ENCODE measurements around the gene LDB2. TPM values are rescaled to one million over a fixed set of nuclear protein-coding genes. Genes with fewer than 3 reads are reported as not detected.

LDB2 gene
- total RNA-seq, 1 donor from 2014 or later: 31.5 TPM

- no peak for TF ChIP-seq CTCF (conservative IDR thresholded peaks at IDR 0.05)
- H3K27me3 Mint-ChIP-seq: peaks cover 12% of the 10 kb centered on the region
- H3K4me1 Mint-ChIP-seq (ENCODE audit: unreplicated experiment): peaks cover 17% of the 10 kb centered on the region
- no peaks in the 10 kb centered on the region for H3K9me3 Mint-ChIP-seq
- no peak overlapping the region for H3K27ac Mint-ChIP-seq
- no peak for DNase-seq (ENCODE audit: extremely low spot score, unreplicated experiment)
- no peak overlapping the region for H3K4me3 Mint-ChIP-seq
- no peaks in the 10 kb centered on the region for H3K36me3 Mint-ChIP-seq
These were observed 74.1 kb downstream of the LDB2 start for GRCh38 chr4:16824278-16824806.

GRCh38 chr4:16820329-16820728 lies 78.1 kb downstream of the LDB2 start:
- TF ChIP-seq CTCF (conservative IDR thresholded peaks at IDR 0.05): no peak
- Mint-ChIP-seq H3K27ac (no peak overlapping the region), H3K36me3 (no peaks in the 10 kb centered on the region), H3K4me1 (ENCODE audit: unreplicated experiment) (peaks cover 16% of the 10 kb centered on the region), H3K4me3 (no peak overlapping the region), H3K9me3 (peaks cover 7% of the 10 kb centered on the region), H3K27me3 (peaks cover 11% of the 10 kb centered on the region)
- no peak for DNase-seq (ENCODE audit: extremely low spot score, unreplicated experiment)

GRCh38 chr4:16819652-16820051 lies 78.8 kb downstream of the LDB2 start:
- Mint-ChIP-seq H3K4me3 (no peak overlapping the region), H3K27ac (no peak overlapping the region), H3K4me1 (ENCODE audit: unreplicated experiment) (peaks cover 16% of the 10 kb centered on the region), H3K36me3 (no peaks in the 10 kb centered on the region), H3K9me3 (peaks cover 7% of the 10 kb centered on the region), H3K27me3 (peaks cover 12% of the 10 kb centered on the region)
- no peak for DNase-seq (ENCODE audit: extremely low spot score, unreplicated experiment)
- no peak for TF ChIP-seq CTCF (conservative IDR thresholded peaks at IDR 0.05)

- Mint-ChIP-seq H3K27ac (no peak overlapping the region), H3K4me3 (no peak overlapping the region)
- peak; percentile 24 for TF ChIP-seq CTCF (conservative IDR thresholded peaks at IDR 0.05)
These were observed 80.4 kb downstream of the LDB2 start for GRCh38 chr4:16818005-16818404.

GRCh38 chr4:16817286-16817685 lies 81.2 kb downstream of the LDB2 start:
- Mint-ChIP-seq H3K4me3 (no peak overlapping the region), H3K36me3 (no peaks in the 10 kb centered on the region), H3K27me3 (peaks cover 12% of the 10 kb centered on the region), H3K27ac (no peak overlapping the region), H3K4me1 (ENCODE audit: unreplicated experiment) (peaks cover 16% of the 10 kb centered on the region), H3K9me3 (peaks cover 7% of the 10 kb centered on the region)
- no peak for DNase-seq (ENCODE audit: extremely low spot score, unreplicated experiment)
- no peak for TF ChIP-seq CTCF (conservative IDR thresholded peaks at IDR 0.05)

More at GRCh38 chr4:16818005-16818404, 80.4 kb downstream of the LDB2 start:
- Mint-ChIP-seq H3K4me1 (ENCODE audit: unreplicated experiment) (peaks cover 16% of the 10 kb centered on the region), H3K36me3 (no peaks in the 10 kb centered on the region), H3K27me3 (peaks cover 12% of the 10 kb centered on the region), H3K9me3 (peaks cover 7% of the 10 kb centered on the region)
- DNase-seq (ENCODE audit: extremely low spot score, unreplicated experiment): no peak

- H3K9me3 Mint-ChIP-seq: peaks cover 13% of the 10 kb centered on the region
These were observed 84.1 kb downstream of the LDB2 start for GRCh38 chr4:16814361-16814760.

More at GRCh38 chr4:16814361-16814760, 84.1 kb downstream of the LDB2 start:
- TF ChIP-seq CTCF (conservative IDR thresholded peaks at IDR 0.05): no peak
- Mint-ChIP-seq H3K4me1 (ENCODE audit: unreplicated experiment) (peaks cover 8% of the 10 kb centered on the region), H3K27ac (no peak overlapping the region), H3K4me3 (no peak overlapping the region), H3K27me3 (peaks cover 23% of the 10 kb centered on the region), H3K36me3 (peaks cover 4% of the 10 kb centered on the region)
- no peak for DNase-seq (ENCODE audit: extremely low spot score, unreplicated experiment)
